GM11168 (cell line): ENCODE data around the gene AMACR.
"Not testable (repeated sequence)": the region's sequence is repeated elsewhere in the genome, so short reads cannot be mapped to it uniquely, and the experiment has no call there.

Experiments
- in situ Hi-C: fragments of 300-500 bp; cut with MboI; formaldehyde crosslinking; loops from one replicate; pipeline ENCODE4 v1.12.0; 2022; ENCODE audit warnings: low sequenced_read_pairs; ENCODE audit not compliant: unreplicated experiment

The AMACR gene

DNA sequence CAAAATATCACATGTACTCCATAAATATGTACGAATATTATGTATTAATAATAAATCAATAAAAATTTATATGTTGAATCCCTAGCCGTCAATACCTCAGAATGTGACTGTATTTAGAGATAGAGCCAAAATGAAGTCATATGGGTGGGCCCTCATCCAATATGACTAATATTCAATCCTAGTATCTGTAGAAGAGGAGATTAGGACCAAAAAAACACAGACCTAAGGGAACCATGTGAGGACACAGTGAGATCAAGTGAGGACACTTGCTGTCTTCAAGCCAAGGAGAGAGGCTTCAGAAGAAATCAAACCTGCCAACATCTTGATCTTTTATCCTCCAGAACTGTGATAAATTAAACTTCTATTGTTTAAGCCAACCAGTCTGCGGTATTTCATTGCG, 3.7 kb upstream of the AMACR start:
- in situ Hi-C loops: no loop called here

DNA sequence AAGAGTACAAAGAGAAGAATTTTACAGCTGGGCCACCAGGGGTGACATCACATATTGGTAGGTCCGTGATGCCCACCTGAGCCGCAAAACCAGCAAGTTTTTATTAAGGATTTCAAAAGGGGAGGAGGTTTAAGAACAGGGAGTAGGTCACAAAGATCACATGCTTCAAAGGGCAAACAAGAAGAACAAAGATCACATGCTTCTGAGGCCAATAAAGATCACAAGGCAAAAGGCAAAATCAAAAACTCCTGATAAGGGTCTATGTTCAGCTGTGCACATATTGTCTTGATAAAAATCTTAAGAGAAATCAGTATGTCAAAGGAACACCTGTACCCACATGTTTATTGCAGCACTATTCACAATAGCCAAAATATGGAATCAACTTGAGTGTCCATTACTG, 2.3 kb upstream of the AMACR start:
- in situ Hi-C loops: not testable (repeated sequence)

DNA sequence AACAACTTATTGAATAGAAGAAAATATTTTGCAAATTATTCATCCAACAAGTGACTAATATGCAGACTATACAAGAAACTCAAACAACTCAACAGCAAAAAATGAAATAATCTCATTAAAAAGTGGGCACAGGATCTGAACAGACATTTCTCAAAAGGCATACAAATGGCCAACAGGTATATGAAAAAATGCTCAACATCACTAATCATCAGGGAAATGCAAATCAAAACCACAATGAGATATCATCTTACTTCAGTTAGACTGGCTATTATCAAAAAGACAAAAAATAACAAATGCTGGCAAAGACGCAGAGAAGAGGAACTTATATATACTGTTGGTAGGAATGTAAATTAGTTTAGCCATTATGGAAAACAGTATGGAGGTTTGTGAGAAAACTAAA, 1.8 kb upstream of the AMACR start:
- in situ Hi-C loops: no loop called here

DNA sequence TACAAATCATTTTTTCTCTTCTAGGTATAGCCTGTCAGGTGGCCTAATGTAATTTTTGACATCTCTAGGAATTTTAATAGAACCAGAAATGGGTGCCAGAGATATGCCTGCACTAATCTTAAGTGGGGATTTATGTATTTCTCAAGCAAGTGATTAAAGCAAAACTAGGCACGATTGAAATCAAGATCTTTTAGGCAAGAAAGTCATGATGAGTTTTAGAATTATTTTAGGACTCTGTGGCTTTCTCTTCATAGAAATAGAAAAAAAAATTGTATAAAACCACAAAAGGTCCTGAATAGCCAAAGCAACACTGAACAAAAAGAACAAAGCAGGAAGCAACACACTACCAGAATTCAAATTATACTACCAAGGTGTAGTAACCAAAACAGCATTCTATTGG, 952 bp upstream of the AMACR start:
- in situ Hi-C loops: no loop called here

DNA sequence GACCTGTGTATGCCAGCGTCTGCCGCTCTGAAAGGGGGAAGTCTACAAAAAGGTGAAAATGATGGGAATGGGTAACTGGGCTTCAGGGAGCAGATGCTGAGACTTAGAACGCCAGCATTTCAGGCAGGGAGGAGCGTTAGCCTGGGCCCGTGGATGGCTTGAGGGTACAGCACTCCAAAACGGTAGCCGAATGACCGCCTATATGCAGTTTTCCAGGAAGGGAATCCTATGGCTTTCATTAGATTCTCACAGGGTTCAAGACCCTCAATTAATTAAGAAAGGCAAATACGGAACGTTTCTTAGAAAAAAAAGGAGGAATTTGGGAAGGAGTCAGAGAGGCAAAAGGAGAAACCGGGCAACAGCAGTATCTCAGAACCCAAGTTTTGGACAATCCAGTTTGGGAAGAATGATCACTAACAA, 639 bp downstream of the AMACR start:
- in situ Hi-C loops: no loop called here

DNA sequence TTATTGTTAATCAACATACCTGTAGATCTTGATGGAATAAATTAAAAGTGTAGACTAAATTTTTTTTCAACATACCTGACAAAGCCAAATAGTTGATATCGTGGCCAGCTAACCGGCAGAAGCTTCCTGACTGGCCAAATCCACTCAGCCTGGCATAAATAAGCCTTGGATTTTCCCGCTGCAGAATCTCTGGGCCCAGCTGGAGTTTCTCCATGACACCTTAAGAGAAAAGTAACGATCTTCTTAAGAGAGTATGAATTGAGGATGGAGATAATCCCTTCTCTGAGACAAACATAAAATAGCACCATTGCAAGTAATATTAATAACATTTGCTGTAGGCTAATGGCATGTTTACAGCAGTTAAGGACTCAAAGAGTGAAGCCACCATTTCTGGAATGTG, 2.2 kb downstream of the AMACR start:
- in situ Hi-C loops: no loop called here

DNA sequence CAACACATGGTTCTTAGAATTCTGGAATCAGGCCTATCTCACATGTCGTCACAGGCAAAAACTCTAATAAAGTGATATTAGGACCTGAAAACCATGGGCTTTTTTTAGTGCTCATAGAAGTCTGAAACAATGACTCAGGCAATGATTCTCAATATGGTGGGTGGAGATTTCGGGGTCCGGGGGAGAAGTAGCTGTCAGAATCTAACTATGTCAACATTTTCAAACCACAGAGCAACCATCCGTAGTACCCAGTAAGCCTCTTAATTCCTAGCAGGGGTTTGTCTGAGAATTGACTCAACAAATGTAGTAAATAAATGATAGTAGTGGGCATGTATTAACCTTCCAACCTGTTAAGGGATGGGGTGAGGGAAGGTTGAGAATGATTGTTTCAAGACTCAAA, 2.6 kb downstream of the AMACR start:
- in situ Hi-C loops: no loop called here

DNA sequence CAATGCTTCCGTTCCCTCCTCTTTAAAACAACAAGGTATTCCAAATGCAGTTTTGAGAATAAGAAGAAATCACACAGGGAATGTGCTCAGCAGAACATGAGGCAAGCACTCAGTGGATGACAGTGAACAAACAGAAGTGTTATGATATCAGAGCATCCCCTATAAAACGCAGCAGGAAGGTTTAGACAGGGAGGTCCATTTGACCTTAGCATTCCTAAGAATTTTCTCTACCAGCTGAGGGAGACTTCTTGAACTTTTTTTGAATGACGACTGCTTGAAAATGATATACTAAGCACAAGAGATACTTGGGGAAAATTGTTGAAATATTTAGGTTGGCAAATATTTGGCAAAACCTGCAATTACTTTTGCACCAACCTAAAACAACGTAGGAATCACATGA, 3.9 kb downstream of the AMACR start:
- in situ Hi-C loops: no loop called here

DNA sequence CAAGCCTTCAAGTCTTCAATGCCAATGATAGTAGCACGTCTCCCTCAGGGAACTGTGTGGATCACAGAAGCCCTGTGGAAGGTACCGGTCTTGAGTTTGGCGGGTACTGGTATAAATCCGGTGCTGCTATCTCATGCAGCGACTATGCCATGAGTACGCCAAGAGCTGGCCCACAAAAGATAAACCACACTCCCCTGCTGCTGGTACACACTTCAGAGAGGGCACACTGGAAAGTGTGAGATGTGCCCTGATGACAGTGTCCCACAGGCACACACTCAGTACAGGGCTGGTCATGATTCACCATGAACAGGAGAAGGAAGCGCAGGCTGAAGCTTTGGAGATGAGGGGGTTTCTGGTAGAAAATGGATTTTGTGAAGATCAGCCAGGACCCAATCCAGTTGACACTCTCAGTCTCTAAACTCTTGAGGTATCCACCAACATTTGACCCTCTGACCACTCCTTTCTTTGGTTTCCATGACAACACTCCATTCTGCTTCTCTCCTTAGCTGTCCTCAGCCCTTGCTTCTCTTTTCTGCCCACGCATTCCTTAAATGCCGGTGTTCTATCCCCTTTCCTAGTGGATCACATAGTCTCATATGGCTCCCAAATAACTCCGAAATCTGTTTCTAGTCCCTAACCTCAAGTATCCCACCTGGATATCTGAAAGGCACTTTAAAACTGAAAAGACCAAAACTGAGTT, 5.1 kb downstream of the AMACR start:
- in situ Hi-C loops: no loop called here

DNA sequence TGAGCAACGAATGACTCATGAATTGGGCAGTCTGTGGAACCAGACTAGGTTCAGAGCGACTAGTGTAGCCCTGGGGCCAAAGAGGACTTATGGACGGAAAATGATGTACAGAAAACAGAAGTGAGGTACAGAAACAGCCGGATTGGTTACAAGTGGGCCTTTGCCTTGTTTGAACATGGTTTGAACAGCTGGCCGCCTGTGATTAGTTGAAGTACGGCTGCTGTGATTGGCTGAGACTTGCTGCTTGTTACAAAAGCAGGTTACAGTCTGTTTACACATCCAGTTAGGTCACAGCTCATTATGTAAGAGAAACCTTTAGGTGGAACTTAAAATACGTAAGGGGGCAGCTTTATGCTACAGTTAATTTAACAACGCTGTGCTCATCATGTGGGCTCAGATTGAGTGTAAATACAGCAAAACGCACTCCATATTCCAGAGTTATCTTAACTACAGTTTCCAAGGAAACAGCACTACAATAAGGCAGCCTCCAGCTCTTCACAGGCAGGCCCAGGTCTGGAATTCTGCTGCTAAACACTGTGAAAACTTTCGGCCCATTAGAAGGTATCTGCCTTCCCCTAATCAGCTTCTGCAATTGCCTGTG, 6.5 kb downstream of the AMACR start:
- in situ Hi-C loops: no loop called here

DNA sequence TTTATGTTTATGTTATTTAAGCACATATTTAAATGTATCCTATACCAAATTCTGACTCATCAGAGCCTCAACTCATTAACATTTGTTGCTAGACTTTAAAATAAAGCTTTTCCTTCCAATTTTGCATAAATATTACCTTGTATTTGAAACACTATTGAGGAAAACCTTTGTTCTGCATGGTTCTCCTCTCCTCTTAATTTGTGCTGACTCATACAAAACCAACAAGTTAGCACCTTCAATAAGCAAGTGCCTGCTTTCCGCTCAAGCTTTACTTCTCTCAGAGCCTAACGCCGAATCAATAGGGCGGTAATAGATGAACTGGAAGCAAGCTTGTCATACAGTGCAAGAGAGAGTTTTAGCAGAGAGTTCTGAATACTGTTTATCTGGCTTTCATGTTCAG, 7.9 kb downstream of the AMACR start:
- in situ Hi-C loops: loop anchor here (10.0 kb wide), 1 partner anchor 465 kb away; no protein-coding TSS in a partner anchor

DNA sequence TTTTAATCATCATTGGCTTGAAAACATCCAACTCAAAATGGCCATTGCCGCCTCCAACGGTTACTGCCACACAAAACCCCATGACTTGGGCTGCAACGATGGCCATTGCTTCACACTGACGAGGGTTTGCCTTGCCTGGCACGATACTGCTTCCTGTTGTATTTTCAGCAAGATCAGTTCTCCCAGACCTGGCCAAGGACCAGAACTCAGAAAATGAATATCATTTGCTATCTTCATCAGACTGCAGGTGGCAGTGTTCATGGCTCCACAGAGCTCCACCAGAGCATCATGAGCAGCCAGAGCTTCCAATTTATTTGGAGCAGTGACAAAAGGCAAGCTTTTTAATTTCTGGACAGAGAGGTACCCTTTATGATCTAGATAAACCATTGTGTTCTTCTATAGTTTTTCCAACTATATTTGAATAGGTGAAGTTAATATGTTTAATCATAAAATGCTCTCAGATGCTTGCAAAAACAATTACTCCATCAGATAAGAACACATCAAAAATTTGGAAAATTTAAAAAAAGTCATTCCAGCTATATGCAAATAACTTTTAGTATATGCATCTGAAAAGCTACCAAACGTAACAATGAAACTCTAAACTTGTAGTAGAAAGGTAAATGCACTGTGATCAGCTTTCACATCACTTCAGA, 10.4 kb downstream of the AMACR start:
- in situ Hi-C loops: loop anchor here (10.0 kb wide), 1 partner anchor 467 kb away; no protein-coding TSS in a partner anchor

DNA sequence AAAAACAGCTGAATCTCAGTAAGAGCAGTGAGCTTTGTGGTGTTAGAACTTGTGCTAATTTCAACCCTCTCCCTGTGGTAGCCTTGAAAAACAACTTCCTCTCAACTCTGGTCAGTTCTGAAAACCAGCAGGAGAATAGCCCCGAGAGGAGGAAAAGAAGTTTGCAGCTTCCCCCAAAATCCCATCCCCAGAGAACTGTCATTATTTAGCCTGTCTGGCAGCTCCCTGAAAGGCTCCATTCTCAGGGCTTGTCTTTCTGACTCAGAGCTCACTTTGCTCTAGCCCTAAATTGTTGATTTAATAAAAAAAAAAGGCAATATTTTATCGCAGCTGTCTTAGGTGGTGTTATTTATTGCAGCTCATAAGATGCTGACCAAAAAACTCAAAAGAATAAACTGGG, 12.0 kb downstream of the AMACR start:
- in situ Hi-C loops: loop anchor here (10.0 kb wide), 1 partner anchor 469 kb away; no protein-coding TSS in a partner anchor

DNA sequence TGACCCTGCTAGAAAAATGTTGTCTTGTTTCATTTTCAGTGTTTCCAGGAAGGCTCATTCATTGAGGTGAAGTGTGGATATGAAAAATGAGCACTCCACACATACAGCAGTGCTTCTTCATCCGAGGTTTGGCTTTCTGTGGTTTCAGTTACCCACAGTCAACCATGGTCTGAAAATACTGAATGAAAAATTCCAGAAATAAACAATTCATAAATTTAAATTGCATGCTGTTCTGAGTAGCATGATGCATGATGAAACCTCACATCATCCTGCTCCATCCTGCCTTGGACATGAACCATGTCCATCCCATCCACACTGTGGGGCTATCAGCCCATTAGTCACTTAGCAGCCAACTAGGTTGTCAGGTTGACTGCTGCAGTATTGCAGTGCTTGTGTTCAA, 13.0 kb downstream of the AMACR start:
- in situ Hi-C loops: loop anchor here (10.0 kb wide), 1 partner anchor 470 kb away; no protein-coding TSS in a partner anchor

DNA sequence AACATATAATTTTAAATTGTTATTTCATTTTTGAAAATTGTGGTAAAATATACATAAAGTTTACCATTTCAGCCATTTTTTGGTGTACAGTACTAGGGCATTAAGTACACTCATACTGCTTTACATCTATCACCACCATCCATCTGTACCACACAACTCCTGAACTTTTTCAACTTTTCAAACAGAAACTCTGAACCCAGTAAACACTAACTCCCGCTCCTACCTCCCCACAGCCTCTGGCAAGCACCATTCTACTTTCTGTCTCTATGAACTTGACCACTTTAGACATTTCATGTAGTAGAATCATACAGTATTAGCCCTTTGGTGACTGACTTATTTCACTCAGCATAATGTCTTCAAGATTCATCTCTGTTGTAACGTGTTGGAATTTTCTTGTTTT, 15.0 kb downstream of the AMACR start:
- in situ Hi-C loops: loop anchor here (10.0 kb wide), 1 partner anchor 472 kb away; no protein-coding TSS in a partner anchor

DNA sequence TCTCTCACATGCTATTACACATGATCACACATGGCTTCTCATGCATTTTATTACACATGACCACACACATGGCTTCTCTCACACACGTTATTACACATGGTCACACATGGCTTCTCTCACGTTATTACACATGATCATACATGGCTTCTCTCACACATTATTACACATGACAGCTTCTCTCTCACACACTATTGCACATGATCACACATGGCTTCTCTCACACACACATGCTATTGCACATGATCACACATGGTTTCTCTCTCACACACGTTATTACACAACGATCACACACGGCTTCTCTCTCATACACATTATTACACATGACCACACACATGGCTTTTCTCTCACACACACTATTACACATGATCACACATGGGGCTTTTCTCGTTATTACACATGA, 22.4 kb downstream of the AMACR start:
- in situ Hi-C loops: no loop called here

DNA sequence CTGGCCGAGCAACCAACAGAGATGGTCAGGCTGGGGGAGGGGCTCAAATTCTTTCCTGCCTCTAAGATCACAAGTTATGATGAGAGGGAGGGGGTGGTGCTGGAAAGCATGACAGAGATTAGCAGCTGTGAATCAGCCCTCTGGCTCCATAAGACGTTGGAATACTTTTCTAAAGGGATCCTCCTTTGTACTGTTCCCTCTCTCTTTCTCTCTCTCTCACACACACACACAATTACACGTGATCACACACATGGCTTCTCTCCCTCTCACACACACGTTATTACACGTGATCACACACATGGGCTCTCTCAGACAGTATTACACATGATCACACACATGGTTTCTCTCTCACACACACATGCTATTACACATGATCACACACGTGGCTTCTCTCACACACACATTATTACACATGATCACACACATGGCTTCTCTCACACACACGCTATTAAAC, 23.2 kb downstream of the AMACR start, which contains the start of gene SLC45A2:
SLC45A2 (minus strand) TSS at position 23 of the 454 bp plus-strand sequence. CDS start 110 bp downstream, outside the sequence.
- in situ Hi-C loops: no loop called here

DNA sequence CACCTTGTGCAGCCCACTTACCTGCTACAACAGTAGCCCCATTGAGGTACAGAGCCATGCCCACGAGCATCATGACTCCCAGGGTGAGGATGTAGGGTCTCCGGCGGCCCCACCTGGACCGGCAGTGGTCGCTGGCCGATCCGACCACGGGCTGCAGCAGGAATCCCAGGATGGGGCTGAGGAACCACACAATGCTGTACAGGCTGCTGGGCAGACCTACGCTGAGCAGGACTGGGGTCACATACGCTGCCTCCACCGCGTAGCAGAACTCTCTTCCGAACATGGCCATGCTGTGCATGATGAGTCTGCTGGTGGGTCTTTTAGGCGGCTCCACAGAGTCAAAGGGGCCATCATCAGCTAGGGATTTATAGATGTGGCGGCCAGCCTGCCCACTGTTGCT, 23.7 kb downstream of the AMACR start:
- in situ Hi-C loops: no loop called here

DNA sequence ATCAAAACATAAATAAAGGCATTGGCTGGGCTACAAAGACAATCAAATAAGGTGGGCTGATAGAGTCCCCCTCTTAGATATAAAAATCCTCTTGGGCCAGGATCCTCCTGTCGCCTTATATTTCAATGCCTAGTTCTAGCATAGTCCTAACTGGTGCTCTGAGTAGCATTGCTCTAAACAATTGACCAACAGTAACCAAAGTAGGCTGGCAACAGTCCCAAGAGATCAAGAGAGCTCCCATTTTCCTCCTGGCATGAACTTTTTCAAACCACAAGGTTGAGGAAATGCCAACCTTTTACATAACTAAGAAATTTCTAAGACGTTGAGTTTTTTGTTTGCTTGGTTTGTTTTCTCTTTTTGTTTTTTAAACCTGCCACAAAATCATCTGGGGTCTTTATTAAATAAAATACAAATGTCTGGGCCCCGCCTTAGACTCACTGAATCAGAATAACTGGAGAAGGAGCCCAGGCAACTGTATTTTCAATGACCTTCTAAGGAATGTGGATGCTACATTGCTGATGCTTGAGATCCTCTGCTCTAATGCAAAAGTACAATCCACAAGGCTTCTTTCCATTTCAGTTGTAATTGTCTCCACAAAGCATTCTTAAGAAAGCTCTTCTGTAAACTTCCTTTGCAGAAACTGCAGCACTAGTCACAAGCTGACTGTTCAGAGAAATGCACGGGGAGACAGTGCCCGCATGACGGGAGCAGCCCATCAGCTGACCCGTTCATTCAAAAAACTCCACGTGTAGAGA, 26.3 kb downstream of the AMACR start:
- in situ Hi-C loops: no loop called here

DNA sequence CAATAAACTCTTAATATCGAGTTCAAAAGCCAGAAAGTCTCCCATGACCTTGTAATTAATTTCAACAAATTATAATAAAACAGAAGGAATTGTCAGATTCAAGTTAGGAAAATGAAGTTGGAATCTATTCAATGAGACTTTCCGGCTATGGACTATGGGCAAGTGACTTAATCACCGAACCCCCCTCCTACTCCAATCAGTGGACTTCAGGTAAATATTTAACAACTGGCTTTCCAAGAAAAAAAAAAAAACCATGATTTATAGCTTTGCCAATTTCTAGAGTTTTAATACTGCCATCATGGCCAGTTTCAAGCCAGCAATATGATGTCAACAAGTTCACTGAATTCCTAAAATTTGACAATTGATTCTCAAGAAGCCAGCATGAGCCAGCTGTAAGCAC, 27.8 kb downstream of the AMACR start:
- in situ Hi-C loops: no loop called here
